ENCODE results near the gene NEUROD6.

The NEUROD6 gene

GRCh38 chr7:31340603-31341002 is at the start of gene NEUROD6:
Gene NEUROD6, minus strand, starts transcription at chr7:31340726. Its CDS starts 1,458 bp downstream, at chr7:31339268.
- peaks cover 10 to 20% of the 10 kb centered on the region in 2 donors for H3K27me3 ChIP-seq (ENCODE audit: control insufficient read depth in 1 of 2, insufficient read depth in 2 of 2, low read length in 2 of 2)
- no peak within 1 kb of the TSS for H3K4me3 ChIP-seq (ENCODE audit: low read length in 2 of 2)
- H3K4me1 ChIP-seq (ENCODE audit: control insufficient read depth, insufficient read depth, low read length), result no peaks in the 10 kb centered on the region
- H3K9ac ChIP-seq (ENCODE audit: low read length in 2 of 2), result no peak within 1 kb of the TSS
- H3K36me3 ChIP-seq (ENCODE audit: control insufficient read depth in 2 of 2, insufficient read depth in 2 of 2, low read length in 2 of 2), result no peaks in the 10 kb centered on the region
- no peak within 1 kb of the TSS for H3K27ac ChIP-seq (ENCODE audit: low read length)
- H3K9me3 ChIP-seq (ENCODE audit: control insufficient read depth in 2 of 2, low read length in 2 of 2), result no peaks in the 10 kb centered on the region

- no peak overlapping the region for H3K9ac ChIP-seq (ENCODE audit: low read length in 2 of 2)
- no peaks in the 10 kb centered on the region for H3K4me1 ChIP-seq (ENCODE audit: control insufficient read depth, insufficient read depth, low read length)
- no peak overlapping the region for H3K27ac ChIP-seq (ENCODE audit: low read length)
- no peaks in the 10 kb centered on the region for H3K27me3 ChIP-seq (ENCODE audit: control insufficient read depth in 1 of 2, insufficient read depth in 2 of 2, low read length in 2 of 2)
- H3K4me3 ChIP-seq (ENCODE audit: low read length in 2 of 2), result no peak overlapping the region
- H3K9me3 ChIP-seq (ENCODE audit: control insufficient read depth in 2 of 2, low read length in 2 of 2), result no peaks in the 10 kb centered on the region
- no peaks in the 10 kb centered on the region for H3K36me3 ChIP-seq (ENCODE audit: control insufficient read depth in 2 of 2, insufficient read depth in 2 of 2, low read length in 2 of 2)
These were observed 43.9 kb upstream of the NEUROD6 start for GRCh38 chr7:31384466-31384865.

GRCh38 chr7:31382722-31383121 is 42.2 kb upstream of the NEUROD6 start:
- Histone ChIP-seq H3K4me3 (ENCODE audit: low read length in 2 of 2) (no peak overlapping the region), H3K9ac (ENCODE audit: low read length in 2 of 2) (no peak overlapping the region), H3K9me3 (ENCODE audit: control insufficient read depth in 2 of 2, low read length in 2 of 2) (no peaks in the 10 kb centered on the region), H3K27ac (ENCODE audit: low read length) (no peak overlapping the region), H3K36me3 (ENCODE audit: control insufficient read depth in 2 of 2, insufficient read depth in 2 of 2, low read length in 2 of 2) (no peaks in the 10 kb centered on the region), H3K4me1 (ENCODE audit: control insufficient read depth, insufficient read depth, low read length) (no peaks in the 10 kb centered on the region), H3K27me3 (ENCODE audit: control insufficient read depth in 1 of 2, insufficient read depth in 2 of 2, low read length in 2 of 2) (no peaks in the 10 kb centered on the region)

GRCh38 chr7:31373337-31374289 is 33.1 kb upstream of the NEUROD6 start:
- peaks cover 0 to 11% of the 10 kb centered on the region in 2 donors for H3K27me3 ChIP-seq (ENCODE audit: control insufficient read depth in 1 of 2, insufficient read depth in 2 of 2, low read length in 2 of 2)
- no peak overlapping the region for H3K9ac ChIP-seq (ENCODE audit: low read length in 2 of 2)
- no peak overlapping the region for H3K4me3 ChIP-seq (ENCODE audit: low read length in 2 of 2)
- H3K9me3 ChIP-seq (ENCODE audit: control insufficient read depth in 2 of 2, low read length in 2 of 2), result no peaks in the 10 kb centered on the region
- H3K4me1 ChIP-seq (ENCODE audit: control insufficient read depth, insufficient read depth, low read length), result no peaks in the 10 kb centered on the region
- H3K36me3 ChIP-seq (ENCODE audit: control insufficient read depth in 2 of 2, insufficient read depth in 2 of 2, low read length in 2 of 2), result no peaks in the 10 kb centered on the region
- H3K27ac ChIP-seq (ENCODE audit: low read length), result no peak overlapping the region

GRCh38 chr7:31372231-31372959 is 31.9 kb upstream of the NEUROD6 start:
- H3K27me3 ChIP-seq (ENCODE audit: control insufficient read depth in 1 of 2, insufficient read depth in 2 of 2, low read length in 2 of 2), result peaks cover 0 to 11% of the 10 kb centered on the region in 2 donors
- no peaks in the 10 kb centered on the region for H3K9me3 ChIP-seq (ENCODE audit: control insufficient read depth in 2 of 2, low read length in 2 of 2)
- H3K9ac ChIP-seq (ENCODE audit: low read length in 2 of 2), result no peak overlapping the region
- H3K36me3 ChIP-seq (ENCODE audit: control insufficient read depth in 2 of 2, insufficient read depth in 2 of 2, low read length in 2 of 2), result no peaks in the 10 kb centered on the region
- H3K4me3 ChIP-seq (ENCODE audit: low read length in 2 of 2), result no peak overlapping the region
- no peak overlapping the region for H3K27ac ChIP-seq (ENCODE audit: low read length)
- no peaks in the 10 kb centered on the region for H3K4me1 ChIP-seq (ENCODE audit: control insufficient read depth, insufficient read depth, low read length)

GRCh38 chr7:31371621-31372020 is 31.1 kb upstream of the NEUROD6 start:
- Histone ChIP-seq H3K27me3 (ENCODE audit: control insufficient read depth in 1 of 2, insufficient read depth in 2 of 2, low read length in 2 of 2) (peaks cover 0 to 11% of the 10 kb centered on the region in 2 donors), H3K4me1 (ENCODE audit: control insufficient read depth, insufficient read depth, low read length) (no peaks in the 10 kb centered on the region), H3K36me3 (ENCODE audit: control insufficient read depth in 2 of 2, insufficient read depth in 2 of 2, low read length in 2 of 2) (no peaks in the 10 kb centered on the region), H3K9ac (ENCODE audit: low read length in 2 of 2) (no peak overlapping the region), H3K9me3 (ENCODE audit: control insufficient read depth in 2 of 2, low read length in 2 of 2) (no peaks in the 10 kb centered on the region), H3K4me3 (ENCODE audit: low read length in 2 of 2) (no peak overlapping the region), H3K27ac (ENCODE audit: low read length) (no peak overlapping the region)

GRCh38 chr7:31370609-31371008 is 30.1 kb upstream of the NEUROD6 start:
- no peaks in the 10 kb centered on the region for H3K36me3 ChIP-seq (ENCODE audit: control insufficient read depth in 2 of 2, insufficient read depth in 2 of 2, low read length in 2 of 2)
- H3K9ac ChIP-seq (ENCODE audit: low read length in 2 of 2), result no peak overlapping the region
- peaks cover 0 to 11% of the 10 kb centered on the region in 2 donors for H3K27me3 ChIP-seq (ENCODE audit: control insufficient read depth in 1 of 2, insufficient read depth in 2 of 2, low read length in 2 of 2)
- no peak overlapping the region for H3K4me3 ChIP-seq (ENCODE audit: low read length in 2 of 2)
- H3K27ac ChIP-seq (ENCODE audit: low read length), result no peak overlapping the region
- no peaks in the 10 kb centered on the region for H3K4me1 ChIP-seq (ENCODE audit: control insufficient read depth, insufficient read depth, low read length)
- H3K9me3 ChIP-seq (ENCODE audit: control insufficient read depth in 2 of 2, low read length in 2 of 2), result no peaks in the 10 kb centered on the region

GRCh38 chr7:31368620-31369019 is 28.1 kb upstream of the NEUROD6 start:
- no peaks in the 10 kb centered on the region for H3K4me1 ChIP-seq (ENCODE audit: control insufficient read depth, insufficient read depth, low read length)
- H3K9me3 ChIP-seq (ENCODE audit: control insufficient read depth in 2 of 2, low read length in 2 of 2), result no peaks in the 10 kb centered on the region
- H3K9ac ChIP-seq (ENCODE audit: low read length in 2 of 2), result no peak overlapping the region
- H3K27ac ChIP-seq (ENCODE audit: low read length), result no peak overlapping the region
- H3K36me3 ChIP-seq (ENCODE audit: control insufficient read depth in 2 of 2, insufficient read depth in 2 of 2, low read length in 2 of 2), result no peaks in the 10 kb centered on the region
- peaks cover 0 to 11% of the 10 kb centered on the region in 2 donors for H3K27me3 ChIP-seq (ENCODE audit: control insufficient read depth in 1 of 2, insufficient read depth in 2 of 2, low read length in 2 of 2)
- no peak overlapping the region for H3K4me3 ChIP-seq (ENCODE audit: low read length in 2 of 2)

- no peaks in the 10 kb centered on the region for H3K27me3 ChIP-seq (ENCODE audit: control insufficient read depth in 1 of 2, insufficient read depth in 2 of 2, low read length in 2 of 2)
- no peaks in the 10 kb centered on the region for H3K4me1 ChIP-seq (ENCODE audit: control insufficient read depth, insufficient read depth, low read length)
- no peak overlapping the region for H3K9ac ChIP-seq (ENCODE audit: low read length in 2 of 2)
- no peak overlapping the region for H3K27ac ChIP-seq (ENCODE audit: low read length)
- H3K36me3 ChIP-seq (ENCODE audit: control insufficient read depth in 2 of 2, insufficient read depth in 2 of 2, low read length in 2 of 2), result no peaks in the 10 kb centered on the region
- H3K9me3 ChIP-seq (ENCODE audit: control insufficient read depth in 2 of 2, low read length in 2 of 2), result no peaks in the 10 kb centered on the region
- H3K4me3 ChIP-seq (ENCODE audit: low read length in 2 of 2), result no peak overlapping the region
These were observed 23.0 kb upstream of the NEUROD6 start for GRCh38 chr7:31363496-31363895.

GRCh38 chr7:31363051-31363450 is 22.5 kb upstream of the NEUROD6 start:
- no peak overlapping the region for H3K27ac ChIP-seq (ENCODE audit: low read length)
- H3K9ac ChIP-seq (ENCODE audit: low read length in 2 of 2), result no peak overlapping the region
- no peaks in the 10 kb centered on the region for H3K36me3 ChIP-seq (ENCODE audit: control insufficient read depth in 2 of 2, insufficient read depth in 2 of 2, low read length in 2 of 2)
- no peaks in the 10 kb centered on the region for H3K9me3 ChIP-seq (ENCODE audit: control insufficient read depth in 2 of 2, low read length in 2 of 2)
- no peaks in the 10 kb centered on the region for H3K4me1 ChIP-seq (ENCODE audit: control insufficient read depth, insufficient read depth, low read length)
- H3K27me3 ChIP-seq (ENCODE audit: control insufficient read depth in 1 of 2, insufficient read depth in 2 of 2, low read length in 2 of 2), result no peaks in the 10 kb centered on the region
- no peak overlapping the region for H3K4me3 ChIP-seq (ENCODE audit: low read length in 2 of 2)
